Left ventricle myocardium inferior (tissue), 1 donor: ENCODE measurements around the gene TEAD2. TPM values are rescaled to one million over a fixed set of nuclear protein-coding genes. Genes with fewer than 3 reads are reported as not detected.

ENCODE experiments used
- DNase-seq: peaks from one replicate; pipeline ENCODE4 v3.0.0-alpha.2; 2020
- H3K27ac ChIP-seq: fragments of 200-600 bp; replicated peaks from 2 replicates; pipeline ENCODE4 v1.8.0; 2021
- H3K27me3 ChIP-seq: fragments of 200-600 bp; 2 replicates; pipeline ENCODE4 v1.8.0; 2021; ENCODE audit warnings: low read depth
- H3K36me3 ChIP-seq: fragments of 200-600 bp; 2 replicates; pipeline ENCODE4 v1.8.0; 2021
- H3K4me1 ChIP-seq: fragments of 200-600 bp; 2 replicates; pipeline ENCODE4 v1.8.0; 2021
- H3K4me3 ChIP-seq: fragments of 200-600 bp; 2 replicates; pipeline ENCODE4 v1.8.0; 2021; ENCODE audit warnings: mild to moderate bottlenecking, moderate library complexity
- H3K9me3 ChIP-seq: fragments of 200-600 bp; replicated peaks from 2 replicates; pipeline ENCODE4 v1.8.0; 2021
- intact Hi-C: fragments of 100-400 bp; cut with micrococcal nuclease; formaldehyde crosslinking; loops from one replicate; pipeline ENCODE4 v1.11.0; 2022
- total RNA-seq: library from RNA; stranded (reverse); fragmentation: NEBNext Ultra II Directional; extraction: Animal tissue kit (Norgen Biotek cat#: 25700); gene quantifications from one replicate; pipeline ENCODE4 v1.2.1, GENCODE V29; 2021
- TF ChIP-seq, protein P1 (sequence below): fragments of 200-600 bp; IDR thresholded peaks from 2 replicates; pipeline ENCODE4 v1.8.0; 2021; ENCODE audit warnings: antibody characterized with exemption, mild to moderate bottlenecking, borderline replicate concordance
- donor health status: DM: no; HTN: yes; CAD: no; lungs with severe emphysema.

TEAD2 gene
- total RNA-seq, 1 donor from 2014 or later = 44.1 TPM

DNA sequence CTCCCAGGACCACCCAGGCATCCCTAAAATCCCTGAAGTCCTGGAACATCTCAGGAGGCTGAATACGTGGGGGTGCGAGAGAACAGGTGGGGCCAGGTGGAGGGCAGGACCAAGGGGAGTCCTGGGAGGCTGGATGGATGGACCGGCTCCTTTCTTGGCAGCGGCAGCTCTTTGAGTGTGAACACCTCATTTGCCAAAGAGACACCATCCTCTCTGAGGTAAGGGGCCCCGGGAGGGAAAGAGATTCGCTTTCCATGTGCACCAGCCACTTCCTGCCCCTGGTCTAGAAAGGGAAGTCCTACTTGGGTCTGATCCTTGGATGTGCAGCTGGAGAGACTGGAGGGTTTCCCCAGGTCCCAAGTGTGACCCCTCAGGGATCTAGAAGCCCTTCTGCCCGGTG, 44.9 kb upstream of the TEAD2 start:
- TF ChIP-seq, protein P1, sequence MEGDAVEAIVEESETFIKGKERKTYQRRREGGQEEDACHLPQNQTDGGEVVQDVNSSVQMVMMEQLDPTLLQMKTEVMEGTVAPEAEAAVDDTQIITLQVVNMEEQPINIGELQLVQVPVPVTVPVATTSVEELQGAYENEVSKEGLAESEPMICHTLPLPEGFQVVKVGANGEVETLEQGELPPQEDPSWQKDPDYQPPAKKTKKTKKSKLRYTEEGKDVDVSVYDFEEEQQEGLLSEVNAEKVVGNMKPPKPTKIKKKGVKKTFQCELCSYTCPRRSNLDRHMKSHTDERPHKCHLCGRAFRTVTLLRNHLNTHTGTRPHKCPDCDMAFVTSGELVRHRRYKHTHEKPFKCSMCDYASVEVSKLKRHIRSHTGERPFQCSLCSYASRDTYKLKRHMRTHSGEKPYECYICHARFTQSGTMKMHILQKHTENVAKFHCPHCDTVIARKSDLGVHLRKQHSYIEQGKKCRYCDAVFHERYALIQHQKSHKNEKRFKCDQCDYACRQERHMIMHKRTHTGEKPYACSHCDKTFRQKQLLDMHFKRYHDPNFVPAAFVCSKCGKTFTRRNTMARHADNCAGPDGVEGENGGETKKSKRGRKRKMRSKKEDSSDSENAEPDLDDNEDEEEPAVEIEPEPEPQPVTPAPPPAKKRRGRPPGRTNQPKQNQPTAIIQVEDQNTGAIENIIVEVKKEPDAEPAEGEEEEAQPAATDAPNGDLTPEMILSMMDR = no peak
- H3K4me3 ChIP-seq = no peak overlapping the region
- no peaks in the 10 kb centered on the region for H3K36me3 ChIP-seq
- no peak overlapping the region for H3K27ac ChIP-seq
- no peak for DNase-seq
- peaks cover 32% of the 10 kb centered on the region for H3K27me3 ChIP-seq
- intact Hi-C loops = no loop called here
- H3K4me1 ChIP-seq = no peaks in the 10 kb centered on the region
- H3K9me3 ChIP-seq = no peaks in the 10 kb centered on the region

DNA sequence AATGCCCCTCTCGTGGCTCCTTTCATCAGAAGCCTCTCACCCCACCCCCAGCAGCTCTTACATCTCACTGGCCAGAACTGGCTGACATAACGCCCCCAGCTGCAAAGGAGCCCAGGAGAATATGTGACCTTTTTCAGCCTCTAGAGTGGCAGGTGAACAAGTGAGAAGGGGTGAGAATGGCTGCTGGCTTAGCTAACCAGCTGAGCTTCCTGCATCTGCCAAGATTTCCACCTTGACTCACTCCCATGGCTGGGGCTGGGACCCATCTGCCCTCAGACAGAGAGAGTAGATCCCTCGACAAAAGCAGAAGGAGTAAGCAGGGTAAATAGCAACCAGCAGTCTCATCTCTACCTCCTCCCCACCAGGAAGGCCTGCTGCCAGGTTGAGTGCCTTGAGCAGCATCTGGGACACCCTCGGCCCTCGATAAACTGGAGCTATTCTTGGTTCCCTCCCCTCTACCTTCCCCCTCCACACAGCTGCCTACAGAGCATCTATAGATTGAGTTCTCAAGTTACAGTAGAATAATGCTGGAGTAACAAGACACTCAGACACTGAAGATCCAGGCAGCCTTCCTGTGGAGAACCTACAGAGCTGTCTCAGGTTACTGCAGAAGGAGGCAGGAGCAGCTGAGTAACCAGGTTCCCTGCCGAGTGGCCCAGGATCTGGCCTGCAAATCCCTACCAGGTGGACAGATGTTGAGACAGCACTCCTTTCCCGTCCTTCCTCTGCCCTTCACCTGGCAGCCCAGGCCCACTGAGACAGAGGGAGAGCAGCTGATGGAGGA, 41.4 kb upstream of the TEAD2 start:
- H3K27ac ChIP-seq = no peak overlapping the region
- intact Hi-C loops = no loop called here

DNA sequence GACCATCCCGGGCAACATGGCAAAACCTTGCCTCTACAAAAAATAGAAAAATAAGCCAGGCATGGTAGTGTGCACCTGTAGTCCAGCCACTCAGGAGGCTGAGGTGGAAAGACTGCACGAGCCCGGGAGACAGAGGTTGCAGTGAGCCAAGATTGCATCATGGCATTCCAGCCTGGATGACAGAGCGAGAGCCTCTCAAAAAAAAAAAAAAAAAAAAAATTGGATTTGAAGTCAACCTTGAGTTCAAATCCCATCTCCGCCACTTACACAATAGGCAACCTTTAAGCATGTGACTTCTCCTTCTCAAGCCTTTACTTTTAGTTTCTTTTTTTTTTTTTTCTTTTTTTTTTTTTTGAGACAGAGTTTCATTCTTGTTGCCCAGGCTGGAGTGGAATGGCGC, 37.8 kb upstream of the TEAD2 start:
- intact Hi-C loops = no loop called here
- H3K9me3 ChIP-seq = no peaks in the 10 kb centered on the region
- no peak overlapping the region for H3K27ac ChIP-seq
- H3K36me3 ChIP-seq = no peaks in the 10 kb centered on the region
- H3K27me3 ChIP-seq = peaks cover 42% of the 10 kb centered on the region
- TF ChIP-seq, protein P1 = no peak
- no peak overlapping the region for H3K4me3 ChIP-seq
- DNase-seq = no peak
- H3K4me1 ChIP-seq = no peaks in the 10 kb centered on the region

More for the DNA sequence above, 41.4 kb upstream of the TEAD2 start:
- Histone ChIP-seq H3K4me3 (no peak overlapping the region), H3K27me3 (peaks cover 30% of the 10 kb centered on the region), H3K36me3 (no peaks in the 10 kb centered on the region), H3K4me1 (no peaks in the 10 kb centered on the region), H3K9me3 (no peaks in the 10 kb centered on the region)
- no peak for DNase-seq
- TF ChIP-seq, protein P1 = no peak

DNA sequence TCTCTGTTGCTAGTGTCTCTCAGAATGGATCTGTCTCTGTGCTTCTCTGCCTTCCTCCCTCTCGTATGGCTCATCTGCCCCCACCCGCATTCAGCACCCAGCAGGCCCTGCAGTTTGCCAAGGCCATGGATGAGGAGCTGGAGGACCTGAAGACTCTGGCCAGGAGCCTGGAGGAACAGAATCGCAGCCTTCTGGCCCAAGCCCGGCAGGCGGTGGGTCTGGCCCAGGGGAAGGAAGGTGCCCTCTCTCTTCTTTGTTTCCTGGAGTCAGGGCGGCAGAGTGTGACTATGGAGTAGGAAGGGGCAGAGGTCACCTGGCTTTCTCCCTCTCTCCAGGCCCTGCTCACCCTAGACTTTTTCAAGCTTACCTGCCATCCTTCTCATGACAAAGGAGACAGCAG, 36.7 kb upstream of the TEAD2 start:
- DNase-seq = no peak
- intact Hi-C loops = loop anchor here (10.0 kb wide), 1 partner anchor 46 kb away; the partner anchor contains the start of gene SLC17A7
- Histone ChIP-seq H3K4me3 (no peak overlapping the region), H3K36me3 (no peaks in the 10 kb centered on the region), H3K27me3 (peaks cover 53% of the 10 kb centered on the region), H3K27ac (no peak overlapping the region), H3K9me3 (no peaks in the 10 kb centered on the region), H3K4me1 (no peaks in the 10 kb centered on the region)
- TF ChIP-seq, protein P1 = no peak

DNA sequence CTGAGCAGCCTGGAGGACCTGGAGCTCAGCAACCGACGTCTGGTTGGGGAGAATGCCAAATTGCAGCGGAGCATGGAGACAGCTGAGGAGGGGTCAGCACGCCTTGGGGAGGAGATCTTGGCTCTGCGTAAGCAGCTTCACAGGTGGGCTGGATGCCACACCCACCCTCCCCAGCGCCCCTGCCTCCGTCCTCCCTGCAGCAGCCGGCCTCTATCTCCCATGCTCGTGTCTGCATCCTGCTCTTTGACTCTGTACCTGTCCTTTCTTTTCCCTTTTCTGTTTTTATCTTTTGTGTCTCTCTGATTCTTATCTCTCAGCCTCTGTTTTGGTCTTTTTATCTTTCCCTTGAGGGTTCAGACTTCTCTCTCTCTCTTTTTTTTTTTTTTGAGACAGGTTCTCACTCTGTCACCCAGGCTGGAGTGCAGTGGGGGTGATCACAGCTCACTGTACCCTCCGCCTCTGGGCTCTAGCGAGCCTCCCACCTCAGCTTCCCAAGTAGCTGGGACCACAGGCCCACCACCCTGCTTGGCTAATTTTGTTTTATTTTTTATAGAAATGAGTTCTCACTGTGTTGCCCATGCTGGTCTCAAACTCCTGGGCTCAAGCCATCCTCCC, 35.9 kb upstream of the TEAD2 start:
- DNase-seq = no peak
- H3K27me3 ChIP-seq = peaks cover 60% of the 10 kb centered on the region
- H3K4me1 ChIP-seq = no peaks in the 10 kb centered on the region
- no peak overlapping the region for H3K4me3 ChIP-seq
- no peaks in the 10 kb centered on the region for H3K36me3 ChIP-seq
- no peaks in the 10 kb centered on the region for H3K9me3 ChIP-seq
- H3K27ac ChIP-seq = no peak overlapping the region
- TF ChIP-seq, protein P1 = no peak
- intact Hi-C loops = loop anchor here (10.0 kb wide), 1 partner anchor 47 kb away; the partner anchor contains the start of gene SLC17A7
